NCI-H1105 treated with DMSO at 0.1 percent for 48 hours (cell line): ENCODE data around the gene SPEF1.

Experiments
- DNase-seq: peaks from one replicate; lab custom pipeline; 2025; lab: John Stamatoyannopoulos, UW

The SPEF1 gene

DNA sequence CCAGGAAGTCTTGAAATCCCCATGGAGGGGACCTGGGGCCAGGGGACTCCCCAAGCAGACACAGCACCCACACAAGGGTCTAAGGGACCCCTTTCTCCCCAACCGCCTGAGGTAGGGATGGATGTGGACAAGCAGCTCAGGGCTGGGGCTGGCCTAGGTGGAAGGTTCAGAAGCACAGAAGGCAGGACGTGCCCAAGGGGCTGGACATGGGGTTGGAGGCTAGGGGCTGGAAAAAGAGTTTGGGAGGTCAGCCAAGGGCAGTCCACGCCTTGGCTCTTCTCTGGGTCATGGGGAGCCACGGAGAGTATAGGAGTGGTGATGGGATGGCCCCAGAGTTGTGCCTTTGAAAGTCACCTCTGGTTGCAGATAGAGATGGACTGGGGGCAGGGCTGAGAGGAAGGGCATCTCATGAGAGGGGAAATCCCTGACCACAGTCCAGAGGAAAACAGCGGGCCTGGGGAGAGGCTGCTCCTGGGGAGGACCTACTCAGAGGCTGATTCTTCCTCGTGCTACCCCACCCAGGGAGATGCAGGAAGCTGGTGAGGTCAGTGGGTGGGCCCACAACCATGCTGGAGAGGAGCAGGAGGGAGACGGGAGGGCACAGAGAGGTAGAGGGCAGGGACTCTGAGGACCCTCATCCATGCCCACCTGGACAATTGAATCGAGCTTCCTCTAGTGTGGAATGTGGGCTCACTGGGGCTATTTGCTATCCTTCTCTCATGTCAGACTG is 51.3 kb downstream of the SPEF1 start:
- DNase-seq = no peak

DNA sequence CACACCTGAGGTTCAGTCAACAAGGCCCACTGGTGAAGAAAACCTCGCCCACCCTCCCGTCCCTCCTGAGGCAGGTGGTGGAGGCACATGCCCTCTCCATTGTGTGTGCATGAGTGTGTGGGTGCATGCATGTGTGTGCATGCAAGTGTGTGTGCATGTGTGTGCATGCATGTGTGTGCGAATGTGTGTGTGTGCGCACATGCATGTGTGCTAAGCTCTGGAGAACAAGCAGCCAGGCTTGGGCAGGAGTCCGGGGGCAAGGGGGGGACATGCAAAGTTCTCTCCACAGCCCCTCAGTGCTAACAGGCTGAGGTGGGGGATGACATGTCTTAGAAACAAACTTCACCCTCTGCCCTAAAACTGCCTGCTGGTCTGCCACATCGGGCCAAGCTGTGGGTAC is 51.9 kb downstream of the SPEF1 start:
- no peak for DNase-seq

DNA sequence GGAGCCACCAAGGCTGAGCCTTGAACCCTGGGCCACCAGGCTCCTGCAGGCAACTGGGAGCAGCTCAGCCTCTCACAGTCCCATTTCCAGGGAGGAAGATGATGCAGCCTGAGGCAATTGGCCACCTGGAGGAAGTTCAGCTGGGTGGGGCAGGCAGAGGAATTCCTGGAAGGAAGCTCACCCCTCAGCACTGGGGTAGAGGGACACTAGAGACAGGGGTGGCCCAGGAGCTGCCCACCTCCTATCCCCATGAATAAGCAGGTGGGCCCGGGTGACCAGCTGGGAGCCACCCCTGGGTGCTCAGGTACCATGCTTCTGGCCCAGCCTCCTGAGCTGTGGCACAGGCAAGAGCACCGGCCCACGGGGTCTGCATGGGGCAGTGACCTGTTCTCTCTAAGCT is 52.4 kb downstream of the SPEF1 start:
- DNase-seq = no peak

DNA sequence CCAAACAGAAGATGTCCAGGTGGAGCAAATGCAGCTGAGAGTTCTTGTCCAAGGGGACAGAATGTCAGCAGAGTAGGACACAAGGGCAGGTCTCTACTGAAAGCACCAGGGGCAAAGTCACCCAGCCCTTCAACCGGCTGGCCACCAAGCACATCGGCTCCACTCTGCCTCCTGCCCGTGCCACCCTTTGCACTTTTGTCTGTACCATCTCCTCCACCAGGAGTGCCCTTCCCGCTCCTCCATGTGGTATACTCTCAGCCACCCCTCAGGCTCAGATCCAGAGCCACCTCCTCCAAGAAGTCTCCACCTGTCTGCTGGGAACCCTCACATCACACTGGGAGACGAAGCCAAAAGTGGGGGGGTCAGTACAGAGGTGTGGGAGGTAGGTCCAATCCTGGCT is 52.9 kb downstream of the SPEF1 start:
- no peak for DNase-seq
